HG02678 (cell line): ENCODE measurements around the gene ARHGAP25.

ENCODE experiments used
- ATAC-seq: cut with Tn5 transposase; IDR thresholded peaks from one replicate; pipeline ENCODE4 v1.9.1; 2021; ENCODE audit warnings: mild to moderate bottlenecking, moderate library complexity; ENCODE audit not compliant: unreplicated experiment

ARHGAP25 gene

GRCh38 chr2:68829749-68830148 is 95.1 kb downstream of the ARHGAP25 start:
- ATAC-seq: no peak

- no peak for ATAC-seq
Measured at GRCh38 chr2:68831686-68832232, 97.1 kb downstream of the ARHGAP25 start.

GRCh38 chr2:68832233-68832869 is 97.7 kb downstream of the ARHGAP25 start:
- ATAC-seq: peak; percentile 69

- no peak for ATAC-seq
Measured at GRCh38 chr2:68833162-68833561, 98.6 kb downstream of the ARHGAP25 start.

- ATAC-seq: no peak
Measured at GRCh38 chr2:68834737-68835376, 100.2 kb downstream of the ARHGAP25 start.

GRCh38 chr2:68835621-68836020 is 101.0 kb downstream of the ARHGAP25 start:
- no peak for ATAC-seq

- peak; percentile 50 for ATAC-seq
Measured at GRCh38 chr2:68837164-68837860, 102.7 kb downstream of the ARHGAP25 start.

- ATAC-seq: no peak
Measured at GRCh38 chr2:68837861-68838341, 103.3 kb downstream of the ARHGAP25 start.

GRCh38 chr2:68838641-68839040 is 104.0 kb downstream of the ARHGAP25 start:
- ATAC-seq: no peak

- no peak for ATAC-seq
Measured at GRCh38 chr2:68839260-68839833, 104.7 kb downstream of the ARHGAP25 start.

GRCh38 chr2:68845043-68845442 is 110.4 kb downstream of the ARHGAP25 start:
- ATAC-seq: no peak

- no peak for ATAC-seq
Measured at GRCh38 chr2:68846091-68846490, 111.5 kb downstream of the ARHGAP25 start.

GRCh38 chr2:68847751-68848150 is 113.1 kb downstream of the ARHGAP25 start:
- no peak for ATAC-seq

GRCh38 chr2:68849579-68850030 is 115.0 kb downstream of the ARHGAP25 start:
- ATAC-seq: no peak

- ATAC-seq: no peak
Measured at GRCh38 chr2:68850524-68850923, 115.9 kb downstream of the ARHGAP25 start.

- ATAC-seq: no peak
Measured at GRCh38 chr2:68853035-68853434, 118.4 kb downstream of the ARHGAP25 start.

- no peak for ATAC-seq
Measured at GRCh38 chr2:68853915-68854314, 119.3 kb downstream of the ARHGAP25 start.

GRCh38 chr2:68854476-68854875 is 119.9 kb downstream of the ARHGAP25 start:
- ATAC-seq: no peak

GRCh38 chr2:68855550-68855949 is 120.9 kb downstream of the ARHGAP25 start:
- ATAC-seq: no peak

- no peak for ATAC-seq
Measured at GRCh38 chr2:68857202-68857845, 122.7 kb downstream of the ARHGAP25 start.
